ENCODE data around the gene ABCC5.

DNA sequence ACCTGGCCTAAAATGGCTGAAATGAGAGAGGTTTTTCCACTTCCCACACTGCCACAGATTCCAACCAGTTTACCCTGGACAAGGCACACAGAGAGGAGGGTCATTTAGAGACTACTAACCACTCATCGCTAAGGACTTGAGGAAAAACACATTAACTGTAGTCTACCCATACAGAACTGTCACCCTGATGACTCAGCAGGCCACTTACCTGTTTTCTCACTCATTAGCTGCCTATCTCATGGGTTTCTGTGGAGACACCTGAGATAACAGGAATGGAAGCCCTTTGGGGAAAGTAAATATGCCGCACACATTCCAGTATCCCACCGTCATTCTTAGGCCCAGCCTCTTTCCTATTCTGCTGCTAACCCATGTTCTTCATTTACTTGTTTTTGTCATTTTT lies 50.0 kb downstream of the ABCC5 start:
- TF ChIP-seq, protein P1, sequence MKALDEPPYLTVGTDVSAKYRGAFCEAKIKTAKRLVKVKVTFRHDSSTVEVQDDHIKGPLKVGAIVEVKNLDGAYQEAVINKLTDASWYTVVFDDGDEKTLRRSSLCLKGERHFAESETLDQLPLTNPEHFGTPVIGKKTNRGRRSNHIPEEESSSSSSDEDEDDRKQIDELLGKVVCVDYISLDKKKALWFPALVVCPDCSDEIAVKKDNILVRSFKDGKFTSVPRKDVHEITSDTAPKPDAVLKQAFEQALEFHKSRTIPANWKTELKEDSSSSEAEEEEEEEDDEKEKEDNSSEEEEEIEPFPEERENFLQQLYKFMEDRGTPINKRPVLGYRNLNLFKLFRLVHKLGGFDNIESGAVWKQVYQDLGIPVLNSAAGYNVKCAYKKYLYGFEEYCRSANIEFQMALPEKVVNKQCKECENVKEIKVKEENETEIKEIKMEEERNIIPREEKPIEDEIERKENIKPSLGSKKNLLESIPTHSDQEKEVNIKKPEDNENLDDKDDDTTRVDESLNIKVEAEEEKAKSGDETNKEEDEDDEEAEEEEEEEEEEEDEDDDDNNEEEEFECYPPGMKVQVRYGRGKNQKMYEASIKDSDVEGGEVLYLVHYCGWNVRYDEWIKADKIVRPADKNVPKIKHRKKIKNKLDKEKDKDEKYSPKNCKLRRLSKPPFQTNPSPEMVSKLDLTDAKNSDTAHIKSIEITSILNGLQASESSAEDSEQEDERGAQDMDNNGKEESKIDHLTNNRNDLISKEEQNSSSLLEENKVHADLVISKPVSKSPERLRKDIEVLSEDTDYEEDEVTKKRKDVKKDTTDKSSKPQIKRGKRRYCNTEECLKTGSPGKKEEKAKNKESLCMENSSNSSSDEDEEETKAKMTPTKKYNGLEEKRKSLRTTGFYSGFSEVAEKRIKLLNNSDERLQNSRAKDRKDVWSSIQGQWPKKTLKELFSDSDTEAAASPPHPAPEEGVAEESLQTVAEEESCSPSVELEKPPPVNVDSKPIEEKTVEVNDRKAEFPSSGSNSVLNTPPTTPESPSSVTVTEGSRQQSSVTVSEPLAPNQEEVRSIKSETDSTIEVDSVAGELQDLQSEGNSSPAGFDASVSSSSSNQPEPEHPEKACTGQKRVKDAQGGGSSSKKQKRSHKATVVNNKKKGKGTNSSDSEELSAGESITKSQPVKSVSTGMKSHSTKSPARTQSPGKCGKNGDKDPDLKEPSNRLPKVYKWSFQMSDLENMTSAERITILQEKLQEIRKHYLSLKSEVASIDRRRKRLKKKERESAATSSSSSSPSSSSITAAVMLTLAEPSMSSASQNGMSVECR (CRISPR knock-in tag; IDR thresholded peaks at IDR 0.05; ENCODE audit: borderline replicate concordance), result no peak
- TF ChIP-seq, protein P2, sequence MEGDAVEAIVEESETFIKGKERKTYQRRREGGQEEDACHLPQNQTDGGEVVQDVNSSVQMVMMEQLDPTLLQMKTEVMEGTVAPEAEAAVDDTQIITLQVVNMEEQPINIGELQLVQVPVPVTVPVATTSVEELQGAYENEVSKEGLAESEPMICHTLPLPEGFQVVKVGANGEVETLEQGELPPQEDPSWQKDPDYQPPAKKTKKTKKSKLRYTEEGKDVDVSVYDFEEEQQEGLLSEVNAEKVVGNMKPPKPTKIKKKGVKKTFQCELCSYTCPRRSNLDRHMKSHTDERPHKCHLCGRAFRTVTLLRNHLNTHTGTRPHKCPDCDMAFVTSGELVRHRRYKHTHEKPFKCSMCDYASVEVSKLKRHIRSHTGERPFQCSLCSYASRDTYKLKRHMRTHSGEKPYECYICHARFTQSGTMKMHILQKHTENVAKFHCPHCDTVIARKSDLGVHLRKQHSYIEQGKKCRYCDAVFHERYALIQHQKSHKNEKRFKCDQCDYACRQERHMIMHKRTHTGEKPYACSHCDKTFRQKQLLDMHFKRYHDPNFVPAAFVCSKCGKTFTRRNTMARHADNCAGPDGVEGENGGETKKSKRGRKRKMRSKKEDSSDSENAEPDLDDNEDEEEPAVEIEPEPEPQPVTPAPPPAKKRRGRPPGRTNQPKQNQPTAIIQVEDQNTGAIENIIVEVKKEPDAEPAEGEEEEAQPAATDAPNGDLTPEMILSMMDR (IDR thresholded peaks at IDR 0.05), result no peak
- TF ChIP-seq NR1H2 (CRISPR knock-in tag; IDR thresholded peaks at IDR 0.05) (no peak), NFYB (CRISPR knock-in tag; conservative IDR thresholded peaks at IDR 0.05; ENCODE audit: low read depth) (no peak), CBFB (CRISPR knock-in tag; IDR thresholded peaks at IDR 0.05; ENCODE audit: low read depth) (no peak), ETV6 (CRISPR knock-in tag; IDR thresholded peaks at IDR 0.05) (no peak)
- TF ChIP-seq, protein P3, sequence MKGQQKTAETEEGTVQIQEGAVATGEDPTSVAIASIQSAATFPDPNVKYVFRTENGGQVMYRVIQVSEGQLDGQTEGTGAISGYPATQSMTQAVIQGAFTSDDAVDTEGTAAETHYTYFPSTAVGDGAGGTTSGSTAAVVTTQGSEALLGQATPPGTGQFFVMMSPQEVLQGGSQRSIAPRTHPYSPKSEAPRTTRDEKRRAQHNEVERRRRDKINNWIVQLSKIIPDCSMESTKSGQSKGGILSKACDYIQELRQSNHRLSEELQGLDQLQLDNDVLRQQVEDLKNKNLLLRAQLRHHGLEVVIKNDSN (CRISPR knock-in tag; IDR thresholded peaks at IDR 0.05), result no peak
- TF ChIP-seq, protein P4, sequence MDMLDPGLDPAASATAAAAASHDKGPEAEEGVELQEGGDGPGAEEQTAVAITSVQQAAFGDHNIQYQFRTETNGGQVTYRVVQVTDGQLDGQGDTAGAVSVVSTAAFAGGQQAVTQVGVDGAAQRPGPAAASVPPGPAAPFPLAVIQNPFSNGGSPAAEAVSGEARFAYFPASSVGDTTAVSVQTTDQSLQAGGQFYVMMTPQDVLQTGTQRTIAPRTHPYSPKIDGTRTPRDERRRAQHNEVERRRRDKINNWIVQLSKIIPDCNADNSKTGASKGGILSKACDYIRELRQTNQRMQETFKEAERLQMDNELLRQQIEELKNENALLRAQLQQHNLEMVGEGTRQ (CRISPR knock-in tag; IDR thresholded peaks at IDR 0.05), result no peak

Measured in WTC11 (cell line).